ENCODE measurements around the gene PHF11.
"Not testable (repeated sequence)": the region's sequence is repeated elsewhere in the genome, so short reads cannot be mapped to it uniquely, and the experiment has no call there.

The PHF11 gene

GRCh38 chr13:49554387-49554786, 58.6 kb downstream of the PHF11 start:
- no peaks in the 10 kb centered on the region for H3K9me3 ChIP-seq (ENCODE audit: control insufficient read depth, insufficient read depth, low read length)
- H3K4me3 ChIP-seq (ENCODE audit: low read depth, low read length), result no peak overlapping the region
- H3K27me3 ChIP-seq (ENCODE audit: control insufficient read depth, insufficient read depth, low read length), result no peaks in the 10 kb centered on the region
- peaks cover 8% of the 10 kb centered on the region for H3K36me3 ChIP-seq (ENCODE audit: control insufficient read depth, insufficient read depth, low read length)
- H3K4me1 ChIP-seq (ENCODE audit: control insufficient read depth, insufficient read depth, low read length), result no peaks in the 10 kb centered on the region
- H3K9ac ChIP-seq (ENCODE audit: low read depth, low read length), result no peak overlapping the region

DNA sequence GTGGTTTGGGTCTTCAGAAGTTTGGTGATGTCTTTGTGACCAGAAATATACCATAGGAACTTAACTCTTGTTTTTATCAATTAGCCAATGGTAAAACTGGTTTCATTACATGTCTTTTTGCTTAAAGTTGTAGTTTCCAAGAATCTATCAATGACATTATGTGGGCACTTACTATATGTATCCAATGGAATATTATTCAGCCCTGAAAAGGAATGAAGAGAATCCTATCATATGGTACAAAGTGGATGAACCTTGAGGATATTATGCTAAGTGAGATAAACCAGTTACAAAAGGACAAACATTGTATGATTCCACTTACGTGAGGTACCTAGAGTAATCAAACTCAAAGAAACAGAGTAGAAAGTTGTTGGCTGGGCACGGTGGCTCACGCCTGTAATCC, 63.3 kb downstream of the PHF11 start:
- no peak overlapping the region for H3K4me3 ChIP-seq (ENCODE audit: low read depth, low read length)
- no peaks in the 10 kb centered on the region for H3K27me3 ChIP-seq (ENCODE audit: control insufficient read depth, insufficient read depth, low read length)
- no peaks in the 10 kb centered on the region for H3K9me3 ChIP-seq (ENCODE audit: control insufficient read depth, insufficient read depth, low read length)
- H3K4me1 ChIP-seq (ENCODE audit: control insufficient read depth, insufficient read depth, low read length), result no peaks in the 10 kb centered on the region
- H3K36me3 ChIP-seq (ENCODE audit: control insufficient read depth, insufficient read depth, low read length), result peaks cover 5% of the 10 kb centered on the region
- H3K9ac ChIP-seq (ENCODE audit: low read depth, low read length), result no peak overlapping the region

- no peak overlapping the region for H3K9ac ChIP-seq (ENCODE audit: low read depth, low read length)
- H3K4me3 ChIP-seq (ENCODE audit: low read depth, low read length), result no peak overlapping the region
- H3K9me3 ChIP-seq (ENCODE audit: control insufficient read depth, insufficient read depth, low read length), result no peaks in the 10 kb centered on the region
- no peaks in the 10 kb centered on the region for H3K4me1 ChIP-seq (ENCODE audit: control insufficient read depth, insufficient read depth, low read length)
- H3K27me3 ChIP-seq (ENCODE audit: control insufficient read depth, insufficient read depth, low read length), result no peaks in the 10 kb centered on the region
- peaks cover 5% of the 10 kb centered on the region for H3K36me3 ChIP-seq (ENCODE audit: control insufficient read depth, insufficient read depth, low read length)
Measured at GRCh38 chr13:49560270-49561061, 64.7 kb downstream of the PHF11 start.

DNA sequence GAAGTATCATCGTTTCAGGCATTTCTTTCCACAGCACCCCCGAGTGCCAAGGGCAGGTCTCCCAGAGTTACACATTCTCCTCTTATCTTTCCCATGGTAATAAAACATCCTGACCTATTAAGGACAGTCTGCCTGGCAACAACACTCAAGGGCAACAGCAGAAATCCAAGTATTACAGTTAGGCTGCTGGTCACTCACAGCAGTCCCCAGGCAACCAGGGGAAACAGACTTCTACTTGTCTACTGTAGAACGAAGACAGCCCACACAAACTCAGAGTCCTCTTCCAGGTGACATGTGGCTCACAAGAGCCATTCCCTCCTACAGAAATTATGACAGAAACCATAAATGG, 65.3 kb downstream of the PHF11 start:
- Histone ChIP-seq H3K27me3 (ENCODE audit: control insufficient read depth, insufficient read depth, low read length) (no peaks in the 10 kb centered on the region), H3K4me1 (ENCODE audit: control insufficient read depth, insufficient read depth, low read length) (no peaks in the 10 kb centered on the region), H3K36me3 (ENCODE audit: control insufficient read depth, insufficient read depth, low read length) (peaks cover 5% of the 10 kb centered on the region), H3K9me3 (ENCODE audit: control insufficient read depth, insufficient read depth, low read length) (no peaks in the 10 kb centered on the region), H3K4me3 (ENCODE audit: low read depth, low read length) (no peak overlapping the region), H3K9ac (ENCODE audit: low read depth, low read length) (no peak overlapping the region)

- H3K4me3 ChIP-seq (ENCODE audit: low read depth, low read length), result no peak overlapping the region
- H3K36me3 ChIP-seq (ENCODE audit: control insufficient read depth, insufficient read depth, low read length), result peaks cover 5% of the 10 kb centered on the region
- H3K27me3 ChIP-seq (ENCODE audit: control insufficient read depth, insufficient read depth, low read length), result no peaks in the 10 kb centered on the region
- H3K9me3 ChIP-seq (ENCODE audit: control insufficient read depth, insufficient read depth, low read length), result no peaks in the 10 kb centered on the region
- no peak overlapping the region for H3K9ac ChIP-seq (ENCODE audit: low read depth, low read length)
- no peaks in the 10 kb centered on the region for H3K4me1 ChIP-seq (ENCODE audit: control insufficient read depth, insufficient read depth, low read length)
Measured at GRCh38 chr13:49563516-49563915, 67.8 kb downstream of the PHF11 start.

- not testable (repeated sequence) for H3K4me3 ChIP-seq (ENCODE audit: low read depth, low read length); H3K36me3 ChIP-seq (ENCODE audit: control insufficient read depth, insufficient read depth, low read length); H3K9ac ChIP-seq (ENCODE audit: low read depth, low read length); H3K27me3 ChIP-seq (ENCODE audit: control insufficient read depth, insufficient read depth, low read length); H3K9me3 ChIP-seq (ENCODE audit: control insufficient read depth, insufficient read depth, low read length); H3K4me1 ChIP-seq (ENCODE audit: control insufficient read depth, insufficient read depth, low read length)
Measured at GRCh38 chr13:49565461-49565860, 69.7 kb downstream of the PHF11 start.

DNA sequence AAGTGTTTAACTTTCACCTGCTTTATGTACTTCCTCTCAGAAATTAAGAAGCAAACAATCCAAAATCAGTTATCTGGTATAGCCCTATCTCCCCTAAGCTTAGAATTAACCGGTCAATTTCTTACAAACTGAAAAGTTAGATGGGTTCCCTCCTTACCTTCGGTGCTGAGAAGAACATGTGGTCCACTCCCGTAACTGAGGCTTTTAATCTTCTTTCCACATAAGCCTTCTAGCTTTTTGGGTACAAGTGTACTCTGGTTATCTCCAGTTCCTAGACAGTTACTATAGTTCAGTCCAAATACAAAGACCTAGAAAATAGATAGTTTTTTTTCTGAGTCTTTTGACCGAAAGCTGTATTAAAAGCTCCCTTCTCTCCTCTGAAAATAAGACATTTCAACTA, 70.7 kb downstream of the PHF11 start:
- no peak overlapping the region for H3K9ac ChIP-seq (ENCODE audit: low read depth, low read length)
- no peak overlapping the region for H3K4me3 ChIP-seq (ENCODE audit: low read depth, low read length)
- no peaks in the 10 kb centered on the region for H3K4me1 ChIP-seq (ENCODE audit: control insufficient read depth, insufficient read depth, low read length)
- no peaks in the 10 kb centered on the region for H3K9me3 ChIP-seq (ENCODE audit: control insufficient read depth, insufficient read depth, low read length)
- H3K27me3 ChIP-seq (ENCODE audit: control insufficient read depth, insufficient read depth, low read length), result no peaks in the 10 kb centered on the region
- H3K36me3 ChIP-seq (ENCODE audit: control insufficient read depth, insufficient read depth, low read length), result peaks cover 2% of the 10 kb centered on the region

- H3K36me3 ChIP-seq (ENCODE audit: control insufficient read depth, insufficient read depth, low read length), result peaks cover 2% of the 10 kb centered on the region
- H3K9me3 ChIP-seq (ENCODE audit: control insufficient read depth, insufficient read depth, low read length), result no peaks in the 10 kb centered on the region
- H3K4me1 ChIP-seq (ENCODE audit: control insufficient read depth, insufficient read depth, low read length), result no peaks in the 10 kb centered on the region
- H3K27me3 ChIP-seq (ENCODE audit: control insufficient read depth, insufficient read depth, low read length), result no peaks in the 10 kb centered on the region
- no peak overlapping the region for H3K4me3 ChIP-seq (ENCODE audit: low read depth, low read length)
- H3K9ac ChIP-seq (ENCODE audit: low read depth, low read length), result no peak overlapping the region
Measured at GRCh38 chr13:49567491-49567890, 71.7 kb downstream of the PHF11 start.

GRCh38 chr13:49569993-49570689, 74.4 kb downstream of the PHF11 start:
- no peaks in the 10 kb centered on the region for H3K27me3 ChIP-seq (ENCODE audit: control insufficient read depth, insufficient read depth, low read length)
- H3K4me3 ChIP-seq (ENCODE audit: low read depth, low read length), result no peak overlapping the region
- no peaks in the 10 kb centered on the region for H3K36me3 ChIP-seq (ENCODE audit: control insufficient read depth, insufficient read depth, low read length)
- H3K9ac ChIP-seq (ENCODE audit: low read depth, low read length), result no peak overlapping the region
- H3K4me1 ChIP-seq (ENCODE audit: control insufficient read depth, insufficient read depth, low read length), result no peaks in the 10 kb centered on the region
- H3K9me3 ChIP-seq (ENCODE audit: control insufficient read depth, insufficient read depth, low read length), result no peaks in the 10 kb centered on the region

DNA sequence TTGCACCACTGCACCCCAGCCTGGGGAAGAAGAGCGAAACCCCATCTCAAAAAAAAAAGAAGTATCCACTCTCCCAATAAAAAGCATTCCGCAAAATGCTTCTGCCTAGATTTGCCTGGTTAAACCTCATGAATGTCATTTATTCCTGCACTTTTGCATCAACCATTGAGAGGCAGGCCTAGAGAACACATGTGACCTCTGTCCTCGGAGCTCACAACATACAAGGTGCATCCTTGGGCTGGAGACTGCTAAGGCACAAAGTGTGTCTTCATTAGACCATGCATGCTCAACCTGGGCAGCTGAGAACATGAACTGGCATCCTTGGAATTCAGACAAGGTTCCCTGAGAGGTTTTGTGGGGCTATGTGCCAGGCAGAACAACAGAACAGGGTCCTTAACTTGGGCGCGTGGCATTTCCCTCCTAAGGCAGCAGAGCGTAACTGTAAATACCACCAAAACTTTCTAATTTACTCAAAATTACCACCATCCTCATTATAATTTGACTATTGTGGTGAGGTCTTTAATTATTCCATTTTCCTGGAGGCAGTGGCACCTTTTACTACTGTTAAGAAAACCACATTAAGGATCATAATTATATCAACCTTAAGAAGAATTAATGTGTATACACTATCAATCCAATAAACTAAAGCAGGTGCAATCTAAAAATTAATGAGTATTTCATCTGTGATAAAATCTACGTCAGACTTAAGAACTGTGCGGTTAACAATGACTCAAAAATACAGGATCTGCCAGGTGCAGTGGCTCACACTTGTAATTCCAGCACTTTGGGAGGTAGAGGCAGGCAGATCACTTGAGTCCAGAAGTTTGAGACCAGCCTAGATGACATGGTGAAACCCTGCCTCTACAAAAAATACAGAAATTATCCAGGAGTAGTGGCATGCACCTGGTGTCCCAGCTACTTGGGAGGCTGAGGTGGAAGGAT, 75.8 kb downstream of the PHF11 start:
- Histone ChIP-seq H3K36me3 (ENCODE audit: control insufficient read depth, insufficient read depth, low read length) (no peaks in the 10 kb centered on the region), H3K9me3 (ENCODE audit: control insufficient read depth, insufficient read depth, low read length) (no peaks in the 10 kb centered on the region), H3K9ac (ENCODE audit: low read depth, low read length) (no peak overlapping the region), H3K27me3 (ENCODE audit: control insufficient read depth, insufficient read depth, low read length) (no peaks in the 10 kb centered on the region), H3K4me1 (ENCODE audit: control insufficient read depth, insufficient read depth, low read length) (no peaks in the 10 kb centered on the region), H3K4me3 (ENCODE audit: low read depth, low read length) (no peak overlapping the region)

Measured in iPS-15b (cell line).